Activated CD8-positive, alpha-beta memory T cell treated with anti-CD3 and anti-CD28 coated beads, Interleukin-2, amount 50 U/mL, for 1 hour (primary cell): ENCODE data around the gene ITGA11.

Experiments
- DNase-seq: peaks from one replicate; pipeline ENCODE4 v3.0.0-alpha.2; 2020; ENCODE audit errors: extremely low read depth

ITGA11 gene

GRCh38 chr15:68310804-68311463 is 121.0 kb downstream of the ITGA11 start:
- no peak for DNase-seq

DNA sequence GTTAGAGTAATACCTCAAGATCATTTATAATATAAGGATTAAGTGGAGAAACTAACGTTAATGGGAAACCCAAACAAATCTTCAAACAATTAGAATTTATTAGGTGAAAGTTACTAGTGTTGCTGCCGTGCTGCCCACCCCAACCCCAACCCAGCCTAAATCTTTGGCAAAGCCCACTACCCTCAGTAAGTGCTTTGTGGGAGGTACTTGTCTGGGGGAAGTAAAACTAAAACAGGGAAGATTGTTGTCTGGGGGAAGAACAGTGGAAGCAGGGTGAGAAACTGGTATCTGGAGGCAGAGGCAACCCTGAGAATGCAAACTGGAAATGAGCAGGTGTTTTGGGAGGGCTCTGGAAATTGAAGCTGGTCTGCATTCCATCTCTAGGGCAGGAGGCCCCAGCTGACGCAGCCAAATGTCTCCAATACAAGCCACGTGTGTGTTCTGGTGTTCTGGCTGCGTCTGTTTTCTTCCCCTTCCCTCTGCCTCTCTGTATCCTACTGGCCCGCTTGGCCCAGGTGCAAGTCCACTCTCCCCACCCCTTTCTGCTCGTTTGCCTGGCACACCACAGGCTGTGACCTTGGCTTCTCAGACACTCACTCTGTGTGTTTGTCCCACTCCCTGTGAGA is 121.7 kb downstream of the ITGA11 start:
- DNase-seq = no peak

DNA sequence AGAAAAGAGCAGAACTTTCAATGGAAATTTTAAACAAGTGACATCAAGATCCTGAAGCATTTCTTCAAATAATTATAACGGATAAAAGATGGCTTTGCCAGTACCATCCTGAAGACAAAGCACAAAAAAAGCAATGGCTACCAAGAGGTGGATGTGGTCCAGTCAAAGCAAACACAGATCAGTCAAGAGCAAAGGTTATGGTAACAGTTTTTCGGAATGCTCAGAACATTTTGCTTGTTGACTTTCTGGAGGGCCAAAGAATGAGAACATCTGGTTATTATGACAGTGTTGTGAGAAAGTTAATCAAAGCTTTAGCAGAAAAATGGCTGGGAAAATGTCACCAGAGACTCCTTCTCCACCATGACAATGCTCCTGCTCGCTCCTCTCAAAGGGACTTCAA is 122.9 kb downstream of the ITGA11 start:
- DNase-seq = no peak

GRCh38 chr15:68307131-68307928 is 124.6 kb downstream of the ITGA11 start:
- no peak for DNase-seq

DNA sequence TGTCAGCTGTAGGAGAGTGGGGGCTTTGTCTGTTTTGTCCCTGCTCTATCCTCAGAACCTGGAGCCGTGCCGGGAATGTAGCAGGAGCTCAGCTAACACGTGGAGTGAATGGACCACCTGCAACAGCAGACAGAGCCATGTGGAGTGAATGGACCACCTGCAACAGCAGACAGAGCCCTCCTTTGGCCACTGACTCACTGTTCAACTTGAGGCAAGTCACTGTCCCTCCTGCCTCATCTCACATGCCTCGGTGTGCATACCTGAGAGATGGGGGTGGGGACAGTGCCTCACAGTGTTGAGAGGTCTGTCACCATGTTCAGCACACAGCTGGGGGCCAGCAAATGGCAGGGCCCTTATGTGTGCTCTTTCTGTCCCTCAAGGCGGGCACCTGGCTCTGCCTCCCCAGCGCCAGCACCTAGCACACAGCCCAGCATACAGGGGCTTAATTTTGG is 126.5 kb downstream of the ITGA11 start:
- no peak for DNase-seq

DNA sequence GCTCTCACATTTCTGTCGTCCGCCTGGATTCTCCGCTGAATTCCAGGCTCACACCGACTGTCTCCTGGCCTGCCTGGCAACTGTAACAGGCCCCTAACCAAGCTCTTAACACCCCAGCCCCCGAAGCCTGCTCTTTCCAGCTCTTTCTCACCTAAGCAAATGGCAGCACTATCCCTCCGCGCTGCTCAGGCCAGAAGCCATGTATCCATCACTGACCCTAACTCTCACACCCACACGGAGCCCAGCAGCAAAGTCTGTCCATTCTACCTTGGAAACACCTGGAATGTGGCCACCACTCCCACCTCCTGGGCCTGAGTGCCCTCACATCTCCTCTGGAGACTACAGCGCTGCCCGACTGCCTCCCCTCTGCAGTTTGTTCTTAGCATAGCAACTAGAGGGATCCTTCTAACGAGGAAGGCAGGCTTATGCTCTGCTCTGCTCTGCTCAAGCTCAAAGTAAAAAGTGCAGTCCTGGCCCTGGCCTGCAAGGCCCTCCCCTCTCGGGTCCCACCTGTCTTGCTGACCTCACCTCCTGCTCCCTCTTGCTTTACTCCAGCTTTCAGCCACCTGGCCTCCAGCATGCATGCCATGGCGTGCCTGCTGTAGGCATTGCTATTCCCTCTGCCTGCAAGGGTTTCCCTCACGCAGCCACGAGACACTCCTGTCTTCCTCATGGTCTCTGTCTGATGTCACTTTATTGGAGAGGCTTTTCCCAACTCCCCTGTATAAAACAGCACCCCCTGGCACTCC is 127.2 kb downstream of the ITGA11 start:
- DNase-seq = no peak

GRCh38 chr15:68303560-68304436 is 128.2 kb downstream of the ITGA11 start:
- DNase-seq = no peak

DNA sequence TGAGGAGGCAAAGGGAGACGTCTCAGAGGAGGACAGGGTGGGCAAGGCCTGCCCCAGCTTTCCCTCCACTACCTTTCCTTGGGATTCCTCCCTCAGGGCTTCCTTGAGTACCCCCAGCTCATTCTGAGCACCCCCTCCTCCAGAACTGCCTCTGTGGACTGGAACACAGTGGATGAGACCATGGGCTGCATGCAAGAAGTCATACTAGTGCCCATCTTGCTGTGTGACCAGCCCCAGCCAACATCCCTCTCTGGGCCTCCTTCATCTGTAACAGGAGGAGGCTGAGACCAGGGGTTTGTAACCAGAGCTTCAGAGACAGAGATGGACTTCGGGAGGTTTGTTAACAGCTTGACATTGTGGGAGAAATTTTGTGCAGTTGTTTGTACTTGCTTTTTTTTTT is 128.8 kb downstream of the ITGA11 start:
- DNase-seq = no peak

DNA sequence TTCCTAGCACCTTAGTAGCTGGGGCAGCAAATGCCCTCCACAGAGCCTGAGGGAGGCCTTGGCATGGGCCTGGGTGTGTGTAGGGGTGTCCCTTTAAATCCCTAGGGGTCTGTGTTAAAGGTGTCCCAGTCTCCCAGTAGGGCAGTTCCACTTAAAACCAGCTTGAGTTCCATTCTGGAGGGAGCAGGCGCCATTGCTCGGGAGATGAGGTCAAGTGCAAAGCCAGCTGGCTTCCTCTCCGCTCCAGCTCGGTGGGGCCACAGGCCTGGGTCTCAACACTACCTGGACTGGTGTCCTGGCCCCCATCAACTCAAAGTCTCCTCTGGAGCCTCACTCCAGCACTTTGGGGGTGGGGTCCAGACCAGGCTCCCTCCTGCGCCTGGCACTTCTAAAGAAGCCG is 129.2 kb downstream of the ITGA11 start:
- DNase-seq = no peak

GRCh38 chr15:68301301-68301700 is 130.7 kb downstream of the ITGA11 start:
- no peak for DNase-seq

DNA sequence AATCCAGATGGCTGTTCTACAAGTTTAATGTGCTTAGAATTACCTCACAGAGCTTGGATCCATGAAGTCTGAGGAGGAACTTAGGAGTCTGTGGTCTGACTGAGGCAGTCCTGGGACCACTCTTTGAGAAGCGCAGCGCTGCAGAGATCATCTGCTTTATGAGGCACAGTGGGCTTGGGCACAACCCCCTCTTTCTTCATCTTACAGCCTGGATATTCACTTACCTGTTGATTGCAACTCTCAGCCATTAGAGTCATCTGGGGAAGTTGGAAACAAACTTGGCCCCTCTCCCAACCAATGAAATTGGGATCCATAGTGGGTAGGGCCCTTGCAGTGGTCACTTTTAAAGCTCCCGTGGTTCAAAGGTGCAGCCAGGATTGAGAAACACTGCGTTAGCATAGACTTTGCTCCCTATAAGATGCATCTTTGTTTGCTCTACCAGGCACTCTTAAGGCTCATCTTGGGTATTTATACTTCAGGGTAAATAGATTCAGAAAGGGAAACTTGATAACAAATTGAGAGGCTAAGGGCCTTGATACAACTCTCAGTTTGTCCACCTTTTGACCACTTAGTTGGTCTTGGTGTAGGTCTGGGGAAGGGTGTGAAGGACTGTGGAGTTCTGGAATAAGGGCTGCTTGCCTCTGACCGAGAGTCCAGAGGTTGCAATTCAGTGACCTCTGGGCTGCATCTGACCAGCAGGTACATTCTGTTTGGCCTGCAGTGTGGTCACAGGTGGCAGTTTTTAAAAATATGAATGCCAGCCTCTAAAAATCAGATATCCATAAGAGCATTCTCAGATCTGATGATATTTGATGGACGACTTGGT is 131.6 kb downstream of the ITGA11 start:
- DNase-seq = no peak

GRCh38 chr15:68299436-68299835 is 132.5 kb downstream of the ITGA11 start:
- DNase-seq = no peak

DNA sequence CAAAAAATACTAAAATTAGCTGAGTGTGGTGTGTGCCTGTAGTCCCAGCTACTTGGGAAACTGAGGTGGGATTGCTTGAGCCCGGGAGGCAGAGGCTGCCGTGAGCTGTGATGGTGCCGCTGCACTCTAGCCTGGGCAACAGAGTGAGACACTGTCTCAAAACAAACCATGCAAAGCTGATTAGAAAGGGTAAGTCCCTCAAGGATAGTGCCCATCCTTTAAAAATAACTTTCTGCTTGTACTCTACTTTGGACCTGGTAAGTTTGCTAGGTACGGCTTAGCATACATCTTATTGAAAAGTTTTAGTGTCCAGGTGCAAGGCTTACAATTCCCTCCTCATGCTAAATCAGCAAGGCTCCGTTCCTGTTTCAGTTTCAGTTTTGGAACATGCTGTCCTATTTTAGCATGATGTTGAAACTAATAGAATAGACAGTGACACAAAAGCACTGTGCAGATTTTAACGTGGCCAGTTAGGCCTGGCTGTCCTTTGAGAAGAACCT is 133.0 kb downstream of the ITGA11 start:
- no peak for DNase-seq

- DNase-seq = no peak
These were observed 133.6 kb downstream of the ITGA11 start for GRCh38 chr15:68298336-68298735.

- no peak for DNase-seq
These were observed 136.8 kb downstream of the ITGA11 start for GRCh38 chr15:68295014-68295805.

- no peak for DNase-seq
These were observed 139.0 kb downstream of the ITGA11 start for GRCh38 chr15:68292967-68293366.

GRCh38 chr15:68292157-68292781 is 139.7 kb downstream of the ITGA11 start:
- DNase-seq = no peak

GRCh38 chr15:68290715-68291114 is 141.2 kb downstream of the ITGA11 start:
- DNase-seq = no peak
